Omental fat pad (tissue), 4 donors: ENCODE measurements around the gene SERPINA4. TPM values are rescaled to one million over a fixed set of nuclear protein-coding genes. Genes with fewer than 3 reads are reported as not detected.

Experiments
- ATAC-seq: fragments of 150-250 bp; one replicate; pipeline ENCODE4 v1.9.1; 2016; ENCODE audit warnings: mild to moderate bottlenecking, moderate library complexity; ENCODE audit not compliant: low FRiP score
- DNase-seq: peaks from one replicate; pipeline ENCODE4 v3.0.0-alpha.2; 2019; ENCODE audit warnings: low spot score
- CTCF ChIP-seq, 3 donors: fragments of 450-650 bp; IDR thresholded peaks; one replicate each; pipeline ENCODE4 v1.5.1; 2016 to 2017; ENCODE audit warnings: antibody characterized with exemption in 3 of 3, mild to moderate bottlenecking in 3 of 3, moderate library complexity in 2 of 3
- total RNA-seq, 4 donors: library from RNA; depleted of rRNA; stranded (reverse); fragments of >200 nt; gene quantifications; one replicate each; pipeline ENCODE4 v1.1.0, GENCODE V29; 2016

SERPINA4 gene
- total RNA-seq, 4 donors from 2014 or later: not detected

- DNase-seq: no peak
These were observed 18.3 kb upstream of the SERPINA4 start for GRCh38 chr14:94542811-94543440.

GRCh38 chr14:94543449-94544124 lies 17.7 kb upstream of the SERPINA4 start:
- TF ChIP-seq CTCF (IDR thresholded peaks at IDR 0.05): no peak
- ATAC-seq: no peak
- DNase-seq: no peak

More at GRCh38 chr14:94542811-94543440, 18.3 kb upstream of the SERPINA4 start:
- TF ChIP-seq CTCF (IDR thresholded peaks at IDR 0.05): no peak
- ATAC-seq: no peak

- DNase-seq: no peak
- TF ChIP-seq CTCF (IDR thresholded peaks at IDR 0.05): no peak
- no peak for ATAC-seq
These were observed 16.5 kb upstream of the SERPINA4 start for GRCh38 chr14:94544726-94545125.

- DNase-seq: no peak
- TF ChIP-seq CTCF (IDR thresholded peaks at IDR 0.05): no peak
- no peak for ATAC-seq
These were observed 16.0 kb upstream of the SERPINA4 start for GRCh38 chr14:94545131-94545841.

- DNase-seq (no peak), ATAC-seq (no peak)
- no peak for TF ChIP-seq CTCF (IDR thresholded peaks at IDR 0.05)
These were observed 14.0 kb upstream of the SERPINA4 start for GRCh38 chr14:94547151-94547680.

GRCh38 chr14:94547726-94548125 lies 13.5 kb upstream of the SERPINA4 start:
- DNase-seq (no peak), ATAC-seq (no peak)
- TF ChIP-seq CTCF (IDR thresholded peaks at IDR 0.05): no peak
